Caco-2 (cell line): Measurements from ENCODE around the gene PCNX4. TPM values are rescaled to one million over a fixed set of nuclear protein-coding genes. Genes with fewer than 3 reads are reported as not detected.

ENCODE experiments used
- BruUV-seq: library from RNA; stranded (reverse); fragments of 400-500 nt; replicated peaks from 2 replicates; lab custom pipeline; 2021; lab: Mats Ljungman, UMichigan
- CTCF ChIA-PET: fragments of 300-600 bp; sonication (Branson Sonifier 250); formaldehyde crosslinking; loops from one replicate; lab custom pipeline; 2022; ENCODE audit warnings: antibody characterized with exemption; lab: Charles Lee
- POLR2A ChIA-PET: fragments of 300-600 bp; sonication (Branson Sonifier 250); formaldehyde crosslinking; loops from one replicate; lab custom pipeline; 2022; ENCODE audit warnings: antibody characterized with exemption; lab: Charles Lee
- DNase-seq, 2 experiments: peaks; one replicate each; pipeline versions ENCODE4 v3.0.0 to v3.0.0-alpha.2; 2020 to 2022
- H3K27me3 ChIP-seq: replicated peaks from 2 replicates; pipeline ENCODE4 v1.6.0; 2011; ENCODE audit warnings: low read length; ENCODE audit not compliant: control insufficient read depth, insufficient read depth
- H3K36me3 ChIP-seq: 2 replicates; pipeline ENCODE4 v1.5.1; 2011; ENCODE audit warnings: low read length; ENCODE audit not compliant: control insufficient read depth, insufficient read depth
- H3K4me1 ChIP-seq: fragments of 250-450 bp; sonication (Bioruptor Pico); 2 replicates; pipeline ENCODE4 v1.5.1; 2020; ENCODE audit warnings: mild to moderate bottlenecking
- H3K4me3 ChIP-seq: 2 replicates; pipeline ENCODE4 v1.5.1; 2011; ENCODE audit warnings: low read depth, mild to moderate bottlenecking, control low read depth, low read length
- H3K9me3 ChIP-seq: fragments of 250-450 bp; sonication (Bioruptor Pico); 2 replicates; pipeline ENCODE4 v1.5.1; 2020; ENCODE audit warnings: mild to moderate bottlenecking, moderate library complexity
- H3K27ac Mint-ChIP-seq: one replicate; pipeline ENCODE4 v1.8.0; 2022; ENCODE audit warnings: mixed read lengths; ENCODE audit not compliant: unreplicated experiment
- H3K27me3 Mint-ChIP-seq: one replicate; pipeline ENCODE4 v1.8.0; 2022; ENCODE audit warnings: mixed read lengths; ENCODE audit not compliant: insufficient read depth, unreplicated experiment
- H3K36me3 Mint-ChIP-seq: one replicate; pipeline ENCODE4 v1.8.0; 2022; ENCODE audit warnings: mild to moderate bottlenecking, mixed read lengths; ENCODE audit not compliant: insufficient read depth, unreplicated experiment
- H3K4me1 Mint-ChIP-seq: one replicate; pipeline ENCODE4 v1.8.0; 2022; ENCODE audit warnings: low read depth, mixed read lengths; ENCODE audit not compliant: unreplicated experiment
- H3K4me3 Mint-ChIP-seq: one replicate; pipeline ENCODE4 v1.8.0; 2022; ENCODE audit warnings: mild to moderate bottlenecking, moderate library complexity, mixed read lengths; ENCODE audit not compliant: unreplicated experiment
- H3K9me3 Mint-ChIP-seq: one replicate; pipeline ENCODE4 v1.8.0; 2022; ENCODE audit warnings: mixed read lengths; ENCODE audit not compliant: unreplicated experiment
- CTCF ChIP-seq, 2 experiments: fragments of 200-600 bp in 1 of 2; IDR thresholded peaks; 1 replicate in 1 of 2; 2 replicates in 1 of 2; pipeline versions ENCODE4 v1.5.1 to v1.8.0; 2011 to 2022; ENCODE audit warnings: antibody characterized with exemption in 1 of 2, control low read depth in 1 of 2, inconsistent platforms in 1 of 2, low read depth in 1 of 2, low read length in 1 of 2, mild to moderate bottlenecking in 1 of 2, moderate library complexity in 1 of 2; ENCODE audit not compliant: insufficient read depth in 1 of 2, severe bottlenecking in 1 of 2, unreplicated experiment in 1 of 2
- intact Hi-C: fragments of 100-400 bp; cut with micrococcal nuclease; formaldehyde crosslinking; loops from one replicate; pipeline ENCODE4 v1.10.0; 2022; ENCODE audit not compliant: unreplicated experiment
- total RNA-seq: library from RNA; stranded (reverse); gene quantifications from 2 replicates; pipeline ENCODE4 v1.2.3, GENCODE V29; 2022

Gene PCNX4
- total RNA-seq, 1 experiment from 2014 or later = 72.7 TPM

GRCh38 chr14:60212503-60213371 lies 121.0 kb downstream of the PCNX4 start:
- Histone ChIP-seq H3K36me3 (no peaks in the 10 kb centered on the region), H3K9me3 (no peaks in the 10 kb centered on the region), H3K27me3 (no peaks in the 10 kb centered on the region), H3K4me1 (no peaks in the 10 kb centered on the region), H3K4me3 (no peak overlapping the region)
- Mint-ChIP-seq H3K4me1 (no peaks in the 10 kb centered on the region), H3K36me3 (no peaks in the 10 kb centered on the region), H3K4me3 (no peak overlapping the region), H3K27ac (no peak overlapping the region), H3K27me3 (peaks cover 7% of the 10 kb centered on the region), H3K9me3 (no peaks in the 10 kb centered on the region)
- BruUV-seq = no TSS peak
- ChIA-PET CTCF (no interaction called here), POLR2A (no interaction called here)
- intact Hi-C loops = no loop called here
- no peak for DNase-seq
- TF ChIP-seq CTCF (IDR thresholded peaks at IDR 0.05; ENCODE audit: insufficient read depth in 1 of 2, low read depth in 1 of 2, low read length in 1 of 2, severe bottlenecking in 1 of 2, unreplicated experiment in 1 of 2) = no peak

- H3K4me3 Mint-ChIP-seq = no peak overlapping the region
- intact Hi-C loops = no loop called here
- no peaks in the 10 kb centered on the region for H3K36me3 ChIP-seq
- TF ChIP-seq CTCF (IDR thresholded peaks at IDR 0.05; ENCODE audit: insufficient read depth in 1 of 2, low read depth in 1 of 2, low read length in 1 of 2, severe bottlenecking in 1 of 2, unreplicated experiment in 1 of 2) = no peak
- CTCF ChIA-PET = no interaction called here
- H3K27ac Mint-ChIP-seq = no peak overlapping the region
- H3K4me1 Mint-ChIP-seq = no peaks in the 10 kb centered on the region
- DNase-seq = no peak
- no peaks in the 10 kb centered on the region for H3K36me3 Mint-ChIP-seq
- no peak overlapping the region for H3K4me3 ChIP-seq
- H3K27me3 ChIP-seq = no peaks in the 10 kb centered on the region
- POLR2A ChIA-PET = no interaction called here
- BruUV-seq = no TSS peak
- no peaks in the 10 kb centered on the region for H3K9me3 ChIP-seq
- H3K27me3 Mint-ChIP-seq = peaks cover 7% of the 10 kb centered on the region
- H3K4me1 ChIP-seq = no peaks in the 10 kb centered on the region
- H3K9me3 Mint-ChIP-seq = no peaks in the 10 kb centered on the region
Observed at GRCh38 chr14:60214003-60214402, 122.3 kb downstream of the PCNX4 start.

- Histone ChIP-seq H3K27me3 (no peaks in the 10 kb centered on the region), H3K4me3 (no peak overlapping the region), H3K9me3 (no peaks in the 10 kb centered on the region), H3K4me1 (no peaks in the 10 kb centered on the region), H3K36me3 (no peaks in the 10 kb centered on the region)
- no TSS peak for BruUV-seq
- intact Hi-C loops = no loop called here
- no peak overlapping the region for H3K27ac Mint-ChIP-seq
- no peaks in the 10 kb centered on the region for H3K36me3 Mint-ChIP-seq
- ChIA-PET CTCF (no interaction called here), POLR2A (no interaction called here)
- H3K9me3 Mint-ChIP-seq = no peaks in the 10 kb centered on the region
- H3K4me3 Mint-ChIP-seq = no peak overlapping the region
- H3K4me1 Mint-ChIP-seq = no peaks in the 10 kb centered on the region
- H3K27me3 Mint-ChIP-seq = peaks cover under 1% of the 10 kb centered on the region
- no peak for TF ChIP-seq CTCF (IDR thresholded peaks at IDR 0.05; ENCODE audit: insufficient read depth in 1 of 2, low read depth in 1 of 2, low read length in 1 of 2, severe bottlenecking in 1 of 2, unreplicated experiment in 1 of 2)
- DNase-seq = no peak
Observed at GRCh38 chr14:60214415-60215126, 122.8 kb downstream of the PCNX4 start.
